CD4-positive, alpha-beta T cell treated with Interleukin-4 for 4 hours (primary cell): ENCODE measurements around the gene CENPP.

Experiments used
- DNase-seq: peaks from one replicate; pipeline ENCODE4 v3.0.0-alpha.2; 2020

CENPP gene

GRCh38 chr9:92603100-92603499, 277.3 kb downstream of the CENPP start:
- DNase-seq, result no peak

GRCh38 chr9:92603990-92604389, 278.2 kb downstream of the CENPP start:
- DNase-seq, result no peak

- no peak for DNase-seq
Observed at GRCh38 chr9:92605224-92605623, 279.5 kb downstream of the CENPP start.

- DNase-seq, result no peak
Observed at GRCh38 chr9:92607088-92607487, 281.3 kb downstream of the CENPP start.

- no peak for DNase-seq
Observed at GRCh38 chr9:92607773-92608172, 282.0 kb downstream of the CENPP start.

GRCh38 chr9:92608241-92608908, 282.6 kb downstream of the CENPP start:
- no peak for DNase-seq

- no peak for DNase-seq
Observed at GRCh38 chr9:92608909-92609445, 283.2 kb downstream of the CENPP start.

GRCh38 chr9:92610470-92611420, 285.0 kb downstream of the CENPP start:
- DNase-seq, result no peak

GRCh38 chr9:92611621-92612285, 286.0 kb downstream of the CENPP start:
- no peak for DNase-seq

- DNase-seq, result no peak
Observed at GRCh38 chr9:92612292-92612691, 286.5 kb downstream of the CENPP start.

GRCh38 chr9:92612816-92613215, 287.1 kb downstream of the CENPP start:
- no peak for DNase-seq

GRCh38 chr9:92613268-92614122, 287.7 kb downstream of the CENPP start:
- DNase-seq, result no peak

GRCh38 chr9:92614123-92614510, 288.4 kb downstream of the CENPP start:
- DNase-seq, result no peak

- DNase-seq, result no peak
Observed at GRCh38 chr9:92614763-92615461, 289.2 kb downstream of the CENPP start.

GRCh38 chr9:92615790-92616189, 290.0 kb downstream of the CENPP start:
- no peak for DNase-seq

- DNase-seq, result no peak
Observed at GRCh38 chr9:92616199-92616641, 290.5 kb downstream of the CENPP start.

- no peak for DNase-seq
Observed at GRCh38 chr9:92616655-92617111, 290.9 kb downstream of the CENPP start.

- no peak for DNase-seq
Observed at GRCh38 chr9:92617195-92617813, 291.6 kb downstream of the CENPP start.

GRCh38 chr9:92617951-92618510, 292.3 kb downstream of the CENPP start:
- no peak for DNase-seq

- DNase-seq, result no peak
Observed at GRCh38 chr9:92618633-92619225, 293.0 kb downstream of the CENPP start.
